Neural progenitor cell (in vitro differentiated cells): ENCODE measurements around the gene CFAP97D2. TPM values are rescaled to one million over a fixed set of nuclear protein-coding genes. Genes with fewer than 3 reads are reported as not detected.

Experiments used
- DNase-seq: peaks from one replicate; pipeline ENCODE4 v3.0.0-alpha.2; 2016; ENCODE audit warnings: low spot score
- H2AFZ ChIP-seq: fragments of 200-600 bp; sonication (generic); replicated peaks from 2 replicates; pipeline ENCODE4 v1.6.1; 2016; ENCODE audit warnings: antibody characterized with exemption
- H3F3A ChIP-seq: fragments of 200-600 bp; sonication (generic); 2 replicates; pipeline ENCODE4 v1.6.1; 2016; ENCODE audit warnings: antibody characterized with exemption, low read depth
- H3K27ac ChIP-seq: fragments of 200-600 bp; sonication (generic); 2 replicates; pipeline ENCODE4 v1.5.1; 2016; ENCODE audit warnings: mild to moderate bottlenecking
- H3K27me3 ChIP-seq: fragments of 200-600 bp; sonication (generic); 2 replicates; pipeline ENCODE4 v1.6.1; 2016; ENCODE audit warnings: mild to moderate bottlenecking, moderate library complexity
- H3K36me3 ChIP-seq: fragments of 200-600 bp; sonication (generic); 2 replicates; pipeline ENCODE4 v1.5.1; 2016
- H3K4me1 ChIP-seq: fragments of 200-600 bp; sonication (generic); 2 replicates; pipeline ENCODE4 v1.6.1; 2016; ENCODE audit warnings: mixed run types
- H3K4me2 ChIP-seq: fragments of 200-600 bp; sonication (generic); 2 replicates; pipeline ENCODE4 v1.6.1; 2016
- H3K4me3 ChIP-seq: fragments of 200-600 bp; sonication (generic); 2 replicates; pipeline ENCODE4 v1.5.1; 2016
- H3K79me2 ChIP-seq: fragments of 200-600 bp; sonication (generic); 2 replicates; pipeline ENCODE4 v1.6.1; 2016; ENCODE audit warnings: low read depth
- H3K9ac ChIP-seq: fragments of 200-600 bp; sonication (generic); 2 replicates; pipeline ENCODE4 v1.6.1; 2016
- H3K9me3 ChIP-seq: fragments of 200-600 bp; sonication (generic); 2 replicates; pipeline ENCODE4 v1.5.1; 2016; ENCODE audit warnings: low read depth
- H4K20me1 ChIP-seq: fragments of 200-600 bp; sonication (generic); 2 replicates; pipeline ENCODE4 v1.6.1; 2016; ENCODE audit warnings: low read depth
- H3K27ac Mint-ChIP-seq: 3 replicates; pipeline ENCODE4 v1.8.0; 2021; ENCODE audit warnings: mixed read lengths
- H3K27me3 Mint-ChIP-seq: 2 replicates; pipeline ENCODE4 v1.8.0; 2022; ENCODE audit warnings: low read depth, mild to moderate bottlenecking, inconsistent platforms, moderate library complexity, mixed read lengths; ENCODE audit not compliant: insufficient read depth
- H3K36me3 Mint-ChIP-seq: 3 replicates; pipeline ENCODE4 v1.8.0; 2021; ENCODE audit warnings: mixed read lengths
- H3K4me1 Mint-ChIP-seq: 3 replicates; pipeline ENCODE4 v1.8.0; 2021; ENCODE audit warnings: mixed read lengths
- H3K4me3 Mint-ChIP-seq: 3 replicates; pipeline ENCODE4 v1.8.0; 2021; ENCODE audit warnings: mild to moderate bottlenecking, moderate library complexity, mixed read lengths
- H3K9me3 Mint-ChIP-seq: 3 replicates; pipeline ENCODE4 v1.8.0; 2020; ENCODE audit warnings: mixed read lengths
- CTCF ChIP-seq: fragments of 200-600 bp; sonication (generic); IDR thresholded peaks from 2 replicates; pipeline ENCODE4 v1.5.1; 2017; ENCODE audit warnings: antibody characterized with exemption, mild to moderate bottlenecking
- EZH2 ChIP-seq: fragments of 200-600 bp; sonication (generic); IDR thresholded peaks from 2 replicates; pipeline ENCODE4 v1.6.1; 2017; ENCODE audit warnings: antibody characterized with exemption, mild to moderate bottlenecking, moderate library complexity
- EZH2phosphoT487 ChIP-seq: fragments of 200-600 bp; sonication (generic); IDR thresholded peaks from 2 replicates; pipeline ENCODE4 v1.6.1; 2017; ENCODE audit warnings: antibody characterized with exemption
- total RNA-seq: library from RNA; depleted of rRNA; stranded (reverse); fragments of >200 nt; gene quantifications from 2 replicates; pipeline ENCODE4 v1.2.3, GENCODE V29; 2015; ENCODE audit warnings: low replicate concordance

The CFAP97D2 gene
- total RNA-seq, 1 donor from 2014 or later = not detected

GRCh38 chr13:114202581-114202980 lies 23.5 kb downstream of the CFAP97D2 start:
- Histone ChIP-seq H3K9ac (no peak overlapping the region), H3K36me3 (no peaks in the 10 kb centered on the region), H3K27me3 (no peaks in the 10 kb centered on the region), H2AFZ (no peak overlapping the region), H3K4me1 (peaks cover 10% of the 10 kb centered on the region), H3K9me3 (no peaks in the 10 kb centered on the region), H3K27ac (no peak overlapping the region), H4K20me1 (no peaks in the 10 kb centered on the region), H3K79me2 (no peaks in the 10 kb centered on the region), H3K4me2 (no peak overlapping the region), H3K4me3 (no peak overlapping the region), H3F3A (no peaks in the 10 kb centered on the region)
- no peaks in the 10 kb centered on the region for H3K36me3 Mint-ChIP-seq
- no peak overlapping the region for H3K27ac Mint-ChIP-seq
- no peak overlapping the region for H3K4me3 Mint-ChIP-seq
- TF ChIP-seq CTCF (no peak), EZH2 (no peak), EZH2phosphoT487 (no peak)
- H3K9me3 Mint-ChIP-seq = peaks cover 17% of the 10 kb centered on the region
- no peak for DNase-seq
- peaks cover 6% of the 10 kb centered on the region for H3K4me1 Mint-ChIP-seq
- peaks cover 9% of the 10 kb centered on the region for H3K27me3 Mint-ChIP-seq

GRCh38 chr13:114203536-114203935 lies 24.5 kb downstream of the CFAP97D2 start:
- H4K20me1 ChIP-seq = no peaks in the 10 kb centered on the region
- no peak overlapping the region for H3K9ac ChIP-seq
- TF ChIP-seq EZH2phosphoT487 (no peak), EZH2 (no peak), CTCF (no peak)
- no peak overlapping the region for H3K27ac ChIP-seq
- H3K9me3 ChIP-seq = no peaks in the 10 kb centered on the region
- H3K36me3 ChIP-seq = no peaks in the 10 kb centered on the region
- H3F3A ChIP-seq = no peaks in the 10 kb centered on the region
- no peaks in the 10 kb centered on the region for H3K79me2 ChIP-seq
- H3K27me3 ChIP-seq = no peaks in the 10 kb centered on the region
- Mint-ChIP-seq H3K36me3 (no peaks in the 10 kb centered on the region), H3K4me3 (no peak overlapping the region), H3K27ac (no peak overlapping the region), H3K27me3 (peaks cover 9% of the 10 kb centered on the region), H3K4me1 (peaks cover 6% of the 10 kb centered on the region), H3K9me3 (peaks cover 22% of the 10 kb centered on the region)
- DNase-seq = no peak
- H3K4me1 ChIP-seq = peaks cover 10% of the 10 kb centered on the region
- no peak overlapping the region for H3K4me2 ChIP-seq
- H3K4me3 ChIP-seq = no peak overlapping the region
- H2AFZ ChIP-seq = peak overlapping the region; percentile 54

DNA sequence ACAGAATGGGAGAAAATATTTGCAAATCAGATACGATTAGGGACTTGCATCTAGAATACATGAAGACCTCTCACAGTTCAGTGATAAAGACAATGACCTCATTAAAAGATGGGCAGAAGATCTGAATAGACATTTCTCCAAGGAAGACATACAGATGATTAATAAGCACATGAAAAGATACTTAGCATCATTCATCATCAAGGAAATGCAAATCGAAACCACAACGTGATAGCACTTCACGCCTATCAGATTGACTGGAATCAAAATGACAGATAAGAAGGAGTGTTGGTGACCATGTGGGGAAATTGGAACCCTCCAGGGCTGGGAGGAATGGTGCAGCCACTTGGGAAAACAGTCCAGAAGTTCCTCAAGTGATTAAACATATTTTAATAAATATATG lies 25.8 kb downstream of the CFAP97D2 start:
- Mint-ChIP-seq H3K4me1 (peaks cover 6% of the 10 kb centered on the region), H3K36me3 (no peaks in the 10 kb centered on the region), H3K27ac (no peak overlapping the region), H3K9me3 (peaks cover 22% of the 10 kb centered on the region), H3K4me3 (no peak overlapping the region), H3K27me3 (peaks cover 9% of the 10 kb centered on the region)
- Histone ChIP-seq H3K4me1 (peaks cover 10% of the 10 kb centered on the region), H3K27ac (no peak overlapping the region), H3K36me3 (no peaks in the 10 kb centered on the region), H4K20me1 (no peaks in the 10 kb centered on the region), H3K4me3 (no peak overlapping the region), H2AFZ (no peak overlapping the region), H3K27me3 (no peaks in the 10 kb centered on the region), H3K9me3 (no peaks in the 10 kb centered on the region), H3K9ac (no peak overlapping the region), H3K79me2 (no peaks in the 10 kb centered on the region), H3F3A (no peaks in the 10 kb centered on the region), H3K4me2 (no peak overlapping the region)
- no peak for DNase-seq
- TF ChIP-seq EZH2phosphoT487 (no peak), EZH2 (no peak), CTCF (no peak)
